Measurements from ENCODE around the gene CCDC197. TPM values are rescaled to one million over a fixed set of nuclear protein-coding genes. Genes with fewer than 3 reads are reported as not detected.
A peak's percentile ranks its signal among the peaks of the same experiment; 100 is the strongest.

Gene CCDC197
- total RNA-seq, 1 donor from 2014 or later = not detected

DNA sequence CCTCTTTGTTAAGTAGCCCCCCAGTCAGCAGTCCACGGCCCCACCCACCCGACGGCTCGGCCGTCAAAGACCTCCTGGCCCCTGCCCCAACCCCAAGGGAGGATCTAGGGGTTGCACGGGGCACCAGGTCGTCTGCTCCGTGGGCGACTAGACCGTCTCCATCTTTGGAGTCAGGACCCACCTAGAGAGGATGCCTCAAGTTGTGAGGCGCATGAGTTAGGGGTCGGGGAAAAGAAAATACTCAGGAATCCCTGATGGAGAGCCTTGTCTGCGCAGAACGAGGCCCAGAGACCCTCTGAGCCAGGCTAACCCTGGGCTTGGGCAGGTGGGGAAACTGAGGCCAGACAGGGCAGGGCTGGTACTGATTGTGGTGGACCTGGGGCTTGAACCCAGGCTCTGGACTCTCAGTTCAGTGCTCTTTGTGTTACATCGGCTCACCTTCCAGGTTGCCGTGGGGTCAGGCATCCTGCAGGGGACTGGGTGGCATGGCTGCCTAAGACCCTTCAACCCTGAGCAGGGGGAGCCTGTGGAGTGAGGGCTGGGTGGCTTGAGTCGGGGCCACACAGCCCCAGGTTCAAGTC lies 29.9 kb downstream of the CCDC197 start:
- peak; percentile 0 for ATAC-seq

DNA sequence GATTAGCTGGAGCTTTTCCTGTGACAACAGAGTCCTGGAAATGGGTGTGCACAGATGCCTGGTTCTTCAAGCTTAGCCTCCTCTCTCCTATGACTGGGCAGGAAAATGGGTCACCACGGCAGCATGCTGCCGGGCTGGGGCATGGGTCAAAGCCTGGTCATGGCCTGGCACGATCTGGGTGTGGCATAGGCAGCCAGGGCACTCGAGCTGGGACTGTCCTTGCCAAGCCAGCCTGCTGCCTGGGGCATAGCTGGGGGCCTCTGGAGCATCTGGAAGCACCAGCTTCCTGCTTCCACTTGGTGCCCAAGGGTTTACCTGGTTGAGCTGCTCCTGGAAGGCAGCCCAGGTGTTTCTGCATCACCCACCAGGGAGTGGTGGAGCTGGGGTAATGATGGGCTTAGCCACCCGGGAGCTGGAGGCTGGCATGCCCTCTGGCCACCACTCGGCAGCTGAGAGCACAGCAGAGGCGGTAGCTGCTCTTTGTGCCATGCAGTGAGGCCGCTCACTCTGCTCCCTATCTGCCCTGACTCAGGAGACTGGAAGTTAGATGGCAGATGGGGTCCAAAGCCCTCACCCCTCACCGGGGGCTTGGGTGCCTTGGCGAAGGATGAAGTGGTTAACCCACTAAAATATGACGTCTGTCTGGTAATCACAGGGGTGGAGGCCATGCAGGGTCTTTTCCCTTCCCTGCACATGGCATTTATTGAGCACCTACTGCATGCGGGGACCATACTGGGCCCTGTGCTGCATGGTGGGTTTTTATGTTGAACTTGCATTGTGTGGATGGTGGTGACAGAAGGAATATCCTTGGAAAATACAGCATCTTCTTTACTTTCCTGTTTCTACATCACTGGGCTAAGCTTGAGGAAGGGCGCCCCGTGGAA lies 30.7 kb downstream of the CCDC197 start:
- ATAC-seq = peak; percentile 76

DNA sequence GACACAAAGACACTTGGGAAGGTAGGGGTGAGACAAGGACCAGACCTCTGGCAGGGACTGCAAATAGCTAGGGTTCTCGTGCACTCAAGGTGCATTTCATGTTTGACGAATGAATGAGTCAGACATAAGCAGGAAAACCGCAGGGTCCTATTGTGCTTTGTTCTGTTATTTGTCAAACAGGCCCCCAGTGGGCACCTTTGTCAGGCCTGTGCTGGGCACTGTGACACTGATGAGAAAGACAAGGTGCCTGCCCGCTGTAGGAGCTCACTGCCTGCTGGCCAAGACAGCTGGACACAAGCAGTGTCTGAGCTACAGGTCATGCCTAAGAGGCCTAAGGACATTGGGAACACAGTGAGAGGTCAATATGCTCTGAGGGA lies 31.3 kb downstream of the CCDC197 start:
- no peak for ATAC-seq

DNA sequence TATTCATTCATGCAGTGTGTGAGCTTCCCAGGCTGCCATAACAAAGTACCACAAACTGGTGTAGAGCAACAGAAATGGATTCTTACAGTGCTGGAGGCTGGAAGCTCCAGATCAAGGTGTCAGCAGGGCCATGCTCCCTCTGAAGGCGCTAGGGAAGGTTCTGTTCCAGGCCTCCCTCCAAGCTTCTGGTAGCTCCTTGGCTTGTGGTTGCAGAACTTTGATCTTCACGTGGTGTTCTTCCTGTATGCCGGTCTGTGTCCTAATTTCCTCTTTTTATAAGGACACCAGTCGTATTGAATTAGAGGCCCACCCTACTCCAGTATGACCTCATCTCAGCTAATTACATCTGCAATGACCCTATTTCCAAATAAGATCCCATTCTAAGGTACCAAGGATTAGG lies 32.2 kb downstream of the CCDC197 start:
- ATAC-seq = no peak

DNA sequence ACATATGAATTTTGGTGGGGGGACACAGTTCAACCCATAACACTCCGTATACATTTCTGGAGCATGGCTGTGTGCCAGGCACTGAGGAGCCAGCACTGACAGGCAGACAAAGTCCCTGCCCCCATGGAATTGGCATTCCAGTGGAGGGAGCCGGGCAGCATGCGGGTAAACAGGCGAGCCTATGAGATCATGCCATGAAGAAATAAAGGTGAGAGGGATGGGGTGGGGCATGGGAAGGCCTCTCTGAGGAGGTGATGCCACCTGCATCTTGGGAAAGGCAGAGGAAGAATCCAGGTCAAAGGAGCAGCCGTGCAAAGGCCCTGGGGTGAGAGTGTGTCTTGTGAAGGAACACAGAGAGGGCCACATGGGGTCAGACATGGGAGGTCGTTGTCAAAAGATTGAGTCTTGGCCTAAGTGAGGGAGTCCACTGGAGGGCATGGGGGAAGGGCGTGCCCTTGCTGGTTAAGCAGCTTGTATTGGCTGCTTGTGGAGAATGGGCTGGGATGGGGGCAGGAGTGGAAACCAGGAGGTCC lies 32.6 kb downstream of the CCDC197 start:
- no peak for ATAC-seq

DNA sequence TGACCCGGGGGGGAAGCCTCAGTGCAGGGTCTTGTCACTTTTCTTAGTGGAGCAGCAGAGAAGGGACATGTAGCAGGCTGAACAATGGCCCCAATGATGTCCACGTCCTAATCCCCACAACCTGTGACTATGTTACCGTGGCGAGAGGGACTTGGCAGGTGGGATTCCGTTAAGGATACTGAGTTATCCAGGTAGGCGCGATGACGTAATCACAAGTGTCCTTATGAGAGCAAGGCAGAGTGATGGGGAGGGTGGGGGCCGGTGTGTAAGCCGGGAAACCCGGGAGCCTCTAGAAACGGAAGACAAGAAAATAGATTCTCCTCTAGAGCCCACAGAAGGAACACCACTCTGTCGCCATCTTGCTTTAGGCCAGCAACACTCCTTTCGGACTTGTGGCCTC lies 33.5 kb downstream of the CCDC197 start:
- no peak for ATAC-seq

DNA sequence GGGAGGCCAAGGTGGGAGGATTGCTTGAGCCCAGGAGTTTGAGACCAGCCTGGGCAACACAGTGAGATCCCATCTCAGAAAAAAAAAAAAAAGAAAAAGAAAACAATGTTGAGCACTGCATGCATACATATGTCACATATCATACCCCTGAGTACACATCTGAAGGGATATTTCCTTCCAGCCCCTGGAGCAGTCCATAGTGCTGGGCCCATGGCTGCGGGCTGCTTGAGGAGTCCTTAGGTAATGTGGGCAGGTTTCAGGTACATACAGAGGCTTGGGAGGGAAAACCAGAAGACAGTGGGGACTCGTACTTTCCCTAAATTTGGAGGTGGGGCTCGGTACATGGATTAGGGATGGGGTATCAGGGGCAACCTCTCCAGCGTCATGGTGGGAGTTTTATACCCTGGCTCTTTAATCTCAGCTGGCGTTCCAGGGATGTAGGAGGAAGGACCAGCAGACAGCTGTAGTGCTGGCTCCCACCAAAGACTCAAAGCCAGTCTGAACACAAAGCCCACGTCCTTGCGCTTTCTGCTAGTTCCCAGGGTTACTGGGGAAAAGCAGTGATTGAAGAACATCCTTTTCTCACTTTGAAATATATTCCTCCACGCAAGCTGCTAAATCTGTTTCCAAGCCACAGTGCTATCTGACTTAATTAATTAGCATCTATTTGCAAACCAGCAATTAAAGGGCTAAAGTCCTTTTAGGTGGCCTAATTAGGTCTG lies 34.2 kb downstream of the CCDC197 start:
- no peak for ATAC-seq

DNA sequence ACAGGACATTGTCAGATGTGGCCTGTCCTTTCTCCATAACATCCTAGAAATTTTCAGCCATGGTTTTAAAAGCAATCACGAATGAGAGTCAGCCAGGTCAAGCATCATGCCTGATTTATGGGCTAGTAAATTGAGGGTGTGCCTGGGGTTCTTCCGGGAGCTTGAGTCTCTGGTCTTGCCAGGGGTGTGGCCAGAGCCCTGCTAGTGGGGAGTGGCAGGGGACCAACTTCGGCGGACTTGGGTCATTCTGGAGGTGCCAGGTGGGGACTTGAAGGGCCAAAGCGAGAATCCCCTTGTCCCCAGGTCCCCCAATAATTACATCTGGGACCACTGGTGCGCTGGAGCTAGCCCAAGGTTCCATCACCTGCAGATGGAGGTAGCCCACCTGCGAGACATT lies 34.8 kb downstream of the CCDC197 start:
- ATAC-seq = no peak

DNA sequence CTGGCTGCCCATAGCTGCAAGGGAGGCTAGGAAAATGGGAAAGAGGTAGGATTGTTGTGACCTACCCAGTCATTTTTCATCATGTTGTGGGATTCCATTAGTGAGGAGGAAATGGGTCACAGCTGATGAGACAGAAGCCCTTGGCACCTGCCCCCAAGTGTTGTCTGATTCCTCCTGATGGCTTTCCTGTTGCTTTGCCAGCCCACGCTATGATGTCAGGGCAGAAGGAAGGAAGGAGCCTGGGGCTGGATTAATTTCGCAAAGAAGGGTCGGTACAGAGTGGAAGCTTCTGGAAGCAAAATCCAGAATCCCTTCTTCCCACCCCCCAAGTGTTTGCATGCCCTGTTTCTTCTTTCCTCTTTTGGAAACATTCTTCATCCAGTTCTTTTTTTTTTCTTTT lies 37.8 kb downstream of the CCDC197 start:
- no peak for ATAC-seq

DNA sequence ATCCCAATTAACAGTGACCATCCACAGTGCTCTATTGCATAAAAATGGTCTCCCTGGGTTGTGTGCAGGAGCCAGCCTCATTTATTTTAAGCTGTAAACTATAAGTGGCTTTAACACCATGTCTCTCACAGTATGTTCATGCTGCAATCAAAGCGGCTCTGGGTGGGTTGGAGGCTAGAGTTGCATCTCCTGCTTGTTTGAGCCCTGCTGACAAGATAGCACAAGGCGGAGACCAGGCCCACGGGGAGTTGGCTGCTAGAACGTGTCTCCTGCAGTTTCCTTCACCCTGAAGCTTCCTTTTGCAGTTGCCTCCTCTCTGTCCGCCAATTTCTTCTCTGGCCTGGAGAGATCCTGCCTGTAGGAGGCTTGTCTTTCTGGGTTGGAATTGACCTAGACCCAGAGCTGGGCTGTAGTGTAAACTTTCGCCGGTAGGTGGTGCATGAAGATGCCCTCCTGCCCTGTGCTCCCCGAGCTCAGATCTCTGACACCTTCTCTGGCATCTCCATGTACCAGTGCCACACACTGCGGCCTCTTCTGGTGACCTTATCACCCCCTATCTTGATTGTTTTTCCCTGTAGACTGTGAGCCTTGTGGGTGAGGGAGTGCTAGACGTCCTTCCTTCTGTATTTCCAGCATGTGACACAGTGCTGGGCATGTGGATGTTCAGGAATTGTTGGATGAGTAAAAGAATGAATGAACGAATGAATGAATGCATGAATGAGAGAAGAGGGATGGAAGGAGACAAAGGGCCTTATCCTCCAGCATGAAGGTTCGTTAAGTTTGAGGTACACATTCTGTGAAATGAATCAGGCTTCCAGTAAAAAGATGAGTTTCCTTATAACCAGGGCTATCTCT lies 39.4 kb downstream of the CCDC197 start:
- peak; percentile 81 for ATAC-seq

DNA sequence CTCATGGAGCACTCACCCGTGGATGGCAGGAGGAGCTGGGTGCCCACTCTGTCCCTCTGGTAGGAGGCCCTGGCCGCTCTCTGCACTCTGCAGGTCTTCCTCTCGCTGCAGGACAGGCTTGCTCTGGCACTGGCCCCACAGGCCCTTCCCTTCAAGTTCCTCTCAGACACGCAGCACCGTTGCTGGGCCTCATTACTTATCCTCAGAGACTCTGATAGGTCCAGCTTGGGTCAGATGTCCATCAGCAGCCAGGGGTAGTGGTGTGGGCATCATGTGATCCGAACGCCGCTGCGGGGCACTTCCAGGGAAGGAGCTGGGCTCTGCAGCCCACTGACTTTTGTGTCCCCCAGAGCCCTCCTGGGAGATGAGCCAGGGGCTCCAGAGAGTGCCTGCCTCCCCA lies 40.9 kb downstream of the CCDC197 start:
- ATAC-seq = no peak

DNA sequence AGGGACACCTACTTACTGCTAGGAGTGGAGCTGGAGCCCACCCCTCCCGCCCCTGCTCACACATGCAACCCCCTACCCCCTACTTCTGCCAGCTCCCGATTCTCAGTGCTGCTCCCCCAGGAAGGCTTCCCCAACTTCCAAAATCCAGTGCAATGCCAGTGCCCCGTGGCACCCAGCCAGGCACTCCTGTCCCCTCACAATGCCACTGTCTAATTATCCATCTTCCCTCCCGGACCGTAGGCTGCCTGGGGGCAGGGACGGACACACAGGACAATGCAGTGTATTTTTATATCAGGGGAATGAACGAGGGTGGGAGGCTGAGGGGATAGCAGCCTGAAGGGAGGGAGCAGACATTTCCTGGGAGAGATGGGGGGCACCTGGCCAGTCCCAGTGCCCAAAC lies 41.4 kb downstream of the CCDC197 start:
- ATAC-seq = no peak

DNA sequence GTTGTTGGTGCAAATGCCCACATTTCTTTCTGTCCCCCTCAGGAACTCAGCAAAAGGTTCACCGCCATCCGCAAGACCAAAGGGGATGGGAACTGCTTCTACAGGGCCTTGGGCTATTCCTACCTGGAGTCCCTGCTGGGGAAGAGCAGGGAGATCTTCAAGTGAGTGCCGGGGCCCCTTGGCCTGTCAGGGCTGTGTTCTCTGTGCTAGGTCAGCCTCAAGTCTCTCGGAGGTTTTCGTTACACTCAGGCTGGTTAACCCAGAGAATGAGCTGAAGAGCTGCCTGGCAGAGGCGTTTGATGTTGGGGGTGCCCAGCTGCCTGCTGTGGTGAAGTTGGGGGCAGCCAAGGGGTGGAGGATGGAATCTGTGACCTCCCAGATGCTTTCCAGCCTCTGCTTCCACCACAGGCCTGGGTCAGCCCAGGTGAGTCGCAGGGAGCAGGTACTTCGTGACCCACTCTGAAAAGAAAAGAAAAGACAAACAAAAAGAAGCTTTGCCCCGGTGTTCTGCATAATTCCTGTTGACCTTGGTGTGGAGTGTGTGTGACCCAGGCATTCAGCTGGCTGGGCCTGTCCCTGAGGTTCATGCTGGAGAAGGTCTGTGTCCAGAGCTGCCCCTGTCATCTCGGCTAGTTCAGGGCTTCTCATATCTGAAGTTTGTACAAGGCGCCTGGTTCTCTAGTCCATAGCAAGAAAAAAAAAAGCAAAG lies 42.0 kb downstream of the CCDC197 start:
- ATAC-seq = no peak

DNA sequence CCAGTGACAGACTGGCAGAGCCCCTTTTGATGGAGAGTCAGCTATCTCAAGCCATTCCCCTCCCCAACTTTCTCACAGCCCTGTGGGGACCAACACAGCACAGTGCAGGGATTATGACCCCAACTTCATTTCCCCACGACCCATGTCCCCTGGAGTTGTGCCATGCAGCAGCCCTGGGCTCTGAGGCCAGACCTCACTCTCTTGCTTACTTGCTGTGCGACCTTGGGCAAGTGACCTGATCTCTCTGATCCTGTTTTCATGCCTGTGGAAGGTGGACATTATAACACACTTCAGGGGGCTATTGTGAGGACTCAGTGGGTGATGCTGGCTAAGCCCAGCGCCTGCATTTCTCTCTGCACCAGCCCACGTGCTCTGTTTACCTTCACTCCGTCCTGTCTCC lies 43.1 kb downstream of the CCDC197 start:
- ATAC-seq = no peak

DNA sequence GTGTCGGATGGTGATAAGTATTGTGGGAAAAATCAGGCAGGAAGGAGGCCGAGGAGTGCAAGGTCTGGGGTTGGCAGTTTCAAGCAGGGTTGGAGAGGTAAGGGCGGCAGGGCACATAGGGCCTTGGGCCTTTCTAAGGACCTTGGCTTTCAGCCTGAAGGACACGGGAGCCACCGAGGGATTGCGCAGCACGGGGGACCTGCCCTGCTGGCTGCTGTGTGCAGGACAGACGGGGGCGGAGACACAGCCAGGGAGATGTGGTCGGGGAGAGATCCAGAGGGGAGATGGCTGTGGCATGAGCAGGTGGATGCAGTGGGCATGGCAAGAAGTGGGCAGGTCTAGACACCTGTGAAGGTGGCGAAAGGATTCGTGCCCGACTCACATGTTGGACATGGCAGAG lies 43.7 kb downstream of the CCDC197 start:
- no peak for ATAC-seq

DNA sequence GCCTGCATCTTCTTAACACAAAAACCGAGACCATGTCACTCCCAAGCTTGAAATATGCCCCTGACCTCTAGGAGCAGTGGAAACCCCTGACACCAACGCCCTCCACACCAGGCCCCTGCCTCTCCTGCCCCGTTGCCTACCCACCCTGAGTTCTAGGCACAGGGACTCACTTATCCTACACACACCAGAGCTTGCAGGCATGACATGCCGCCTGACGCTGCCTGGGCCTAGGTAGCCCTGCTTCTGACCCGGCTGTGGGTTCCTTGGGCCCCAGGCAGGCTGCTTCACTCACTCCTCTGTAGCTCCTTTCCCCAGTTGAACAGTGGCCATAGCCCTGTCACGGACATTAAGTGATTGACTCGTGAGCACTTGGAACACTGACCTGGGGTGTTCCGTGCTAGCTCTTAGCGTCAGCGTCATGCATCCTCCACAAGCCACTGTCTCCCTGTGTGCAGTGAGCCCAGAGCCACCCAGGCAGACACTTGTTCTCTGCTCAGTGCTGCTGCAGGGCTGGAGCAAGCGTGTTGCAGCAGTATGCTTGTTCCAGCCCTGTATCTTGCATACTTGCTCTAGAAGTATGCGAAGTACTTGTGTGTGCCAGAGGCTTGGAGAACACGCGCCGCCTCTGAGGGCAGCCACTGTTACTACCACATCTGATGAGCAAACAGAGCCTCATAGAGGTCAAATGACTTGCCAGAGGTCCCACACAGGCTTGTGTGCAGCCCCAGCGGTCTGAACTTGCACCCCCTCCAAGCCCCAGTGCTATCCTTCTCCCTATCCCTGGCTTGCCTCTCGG lies 44.6 kb downstream of the CCDC197 start:
- no peak for ATAC-seq

DNA sequence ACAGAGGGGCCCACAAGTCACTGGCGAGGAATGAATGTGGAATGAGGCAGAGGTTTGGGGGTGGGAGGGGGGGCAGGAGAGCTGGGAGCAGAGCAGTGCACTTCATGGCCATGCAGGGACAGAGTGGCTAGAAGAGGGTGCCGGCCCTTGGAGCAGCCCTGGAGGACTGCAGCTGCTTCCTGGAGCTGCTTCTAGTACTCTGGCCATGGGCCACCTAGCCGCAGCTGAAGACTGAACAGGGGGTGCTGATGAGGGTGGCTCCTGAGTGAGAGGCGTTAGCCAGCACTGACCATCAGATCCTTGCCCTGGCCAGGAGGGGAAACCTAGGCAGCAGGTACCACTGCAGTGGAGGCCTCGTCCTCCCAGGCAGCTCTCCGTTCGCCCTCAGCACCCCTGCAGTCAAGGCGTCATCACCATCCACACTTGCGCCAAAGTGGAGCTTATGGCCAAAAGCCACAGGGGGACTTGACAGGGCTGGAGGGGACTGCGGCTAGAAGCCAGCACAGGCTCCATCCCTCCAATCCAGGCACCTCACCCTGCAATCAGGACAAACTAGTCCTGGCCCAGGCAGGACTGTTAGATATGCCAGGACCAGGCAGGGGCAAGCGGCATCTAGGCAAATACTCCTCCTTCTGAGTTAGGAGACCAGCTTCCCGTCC lies 45.5 kb downstream of the CCDC197 start:
- no peak for ATAC-seq

DNA sequence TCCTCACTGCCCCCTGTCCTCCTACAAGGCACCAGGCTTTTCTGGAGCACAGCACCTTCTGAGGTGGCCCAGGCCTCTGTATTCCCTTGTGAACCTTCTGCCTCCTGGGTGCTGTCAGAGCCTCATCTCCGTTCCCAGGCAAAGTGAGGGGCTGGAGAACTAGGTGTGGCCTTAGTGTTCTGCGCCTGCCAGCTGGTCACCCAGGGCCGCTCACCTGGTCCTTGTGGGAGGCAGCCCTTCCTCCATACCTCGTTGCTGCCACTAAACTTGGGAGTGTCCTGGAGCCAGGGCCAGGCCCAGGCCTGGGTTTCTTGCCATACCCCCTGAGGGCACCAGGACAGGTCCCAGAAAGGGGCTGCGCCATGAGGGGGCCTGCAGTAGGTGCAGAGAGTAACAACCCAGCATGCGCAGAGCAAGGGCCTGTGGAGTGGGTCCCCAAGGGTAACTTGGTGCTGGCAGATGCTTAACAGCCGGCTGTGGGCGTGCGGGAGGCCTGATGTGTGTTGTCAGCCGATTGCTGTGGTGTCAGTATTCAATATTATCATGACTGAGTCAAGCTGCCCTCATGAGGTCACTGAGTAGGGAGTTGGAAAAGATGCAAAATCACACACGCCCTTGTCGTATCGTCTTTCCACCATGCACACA lies 46.1 kb downstream of the CCDC197 start:
- no peak for ATAC-seq

DNA sequence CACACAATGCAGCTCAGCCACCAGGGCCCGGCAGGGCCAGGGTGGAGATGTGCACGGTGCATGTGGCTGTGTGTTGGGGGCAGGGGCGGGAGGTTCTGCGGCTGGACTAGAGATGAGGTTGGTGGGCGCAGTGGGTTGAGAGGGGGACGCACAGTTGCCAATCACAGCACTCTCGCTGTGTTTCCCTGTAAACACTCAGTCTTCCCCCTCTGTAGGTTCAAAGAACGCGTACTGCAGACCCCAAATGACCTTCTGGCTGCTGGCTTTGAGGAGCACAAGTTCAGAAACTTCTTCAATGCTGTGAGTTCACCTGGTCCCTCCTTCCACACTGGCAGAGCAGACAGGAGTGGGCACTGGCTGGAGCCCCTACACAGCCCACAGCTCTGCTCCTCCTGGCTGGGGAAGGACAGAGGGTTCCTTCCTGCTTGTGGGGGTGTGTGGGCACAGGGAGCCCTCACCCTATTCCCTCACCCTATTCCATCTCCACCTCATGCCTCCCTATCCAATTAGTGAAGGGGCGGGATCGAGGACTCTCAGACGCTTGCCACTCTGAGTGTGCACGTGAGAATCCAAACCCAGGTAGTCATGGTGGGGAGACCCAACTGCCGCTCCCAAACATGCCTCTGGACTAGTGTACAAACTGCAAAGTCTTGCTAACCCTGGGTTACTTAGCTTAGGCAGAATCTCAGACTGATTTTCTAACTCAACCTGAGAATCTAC lies 46.8 kb downstream of the CCDC197 start:
- no peak for ATAC-seq

All from esophagus mucosa (tissue), 1 donor.